ENCODE measurements around the gene LYRM4.

The LYRM4 gene

GRCh38 chr6:5260661-5261544, at the start of gene LYRM4, which contains the start of gene FARS2:
TSS of gene LYRM4 (minus strand) at chr6:5260950. CDS start at chr6:5260733, 217 bp downstream.
TSS of gene FARS2 (plus strand) at chr6:5261513.
- peak; percentile 89 to 92 for DNase-seq

GRCh38 chr6:5308066-5308465, 47.3 kb upstream of the LYRM4 start:
- DNase-seq, result no peak

- no peak for DNase-seq
Observed at GRCh38 chr6:5307058-5307457, 46.3 kb upstream of the LYRM4 start.

GRCh38 chr6:5305968-5306626, 45.3 kb upstream of the LYRM4 start:
- no peak for DNase-seq

- no peak for DNase-seq
Observed at GRCh38 chr6:5303682-5304081, 42.9 kb upstream of the LYRM4 start.

- DNase-seq, result peak; percentile 58 to 63
Observed at GRCh38 chr6:5302995-5303622, 42.4 kb upstream of the LYRM4 start.

GRCh38 chr6:5302220-5302946, 41.6 kb upstream of the LYRM4 start:
- DNase-seq, result no peak

GRCh38 chr6:5300206-5300764, 39.5 kb upstream of the LYRM4 start:
- no peak for DNase-seq

- no peak for DNase-seq
Observed at GRCh38 chr6:5295623-5296022, 34.9 kb upstream of the LYRM4 start.

- peak in 1 of 2 donors; percentile 14 for DNase-seq
Observed at GRCh38 chr6:5294392-5295211, 33.9 kb upstream of the LYRM4 start.

GRCh38 chr6:5293692-5294091, 32.9 kb upstream of the LYRM4 start:
- DNase-seq, result no peak

GRCh38 chr6:5292154-5292553, 31.4 kb upstream of the LYRM4 start:
- no peak for DNase-seq

GRCh38 chr6:5290500-5290899, 29.8 kb upstream of the LYRM4 start:
- no peak for DNase-seq

- DNase-seq, result no peak
Observed at GRCh38 chr6:5290097-5290496, 29.3 kb upstream of the LYRM4 start.

- DNase-seq, result no peak
Observed at GRCh38 chr6:5287966-5288297, 27.2 kb upstream of the LYRM4 start.

GRCh38 chr6:5287205-5287965, 26.6 kb upstream of the LYRM4 start:
- DNase-seq, result no peak

- DNase-seq, result peak in 1 of 2 donors; percentile 4
Observed at GRCh38 chr6:5286780-5287179, 26.0 kb upstream of the LYRM4 start.

GRCh38 chr6:5285526-5285925, 24.8 kb upstream of the LYRM4 start:
- no peak for DNase-seq

- no peak for DNase-seq
Observed at GRCh38 chr6:5285081-5285480, 24.3 kb upstream of the LYRM4 start.

- DNase-seq, result no peak
Observed at GRCh38 chr6:5282191-5282623, 21.5 kb upstream of the LYRM4 start.

- no peak for DNase-seq
Observed at GRCh38 chr6:5280920-5281319, 20.2 kb upstream of the LYRM4 start.

Data from CD4-positive, alpha-beta T cell treated with Interleukin-1 beta for 1 hour (primary cell).